Heart left ventricle (tissue), 16 donors: Measurements from ENCODE around the gene SLC7A5. TPM values are rescaled to one million over a fixed set of nuclear protein-coding genes. Genes with fewer than 3 reads are reported as not detected.

Experiments
- ATAC-seq, 4 donors: fragments of 200-7000 bp; cut with Tn5 transposase; one replicate each; pipeline ENCODE4 v1.9.1; 2020 to 2022; ENCODE audit warnings: moderate library complexity in 4 of 4, mild to moderate bottlenecking in 3 of 4, moderate number of reproducible peaks in 1 of 4
- DNase-seq, 5 donors: peaks; one replicate each; pipeline ENCODE4 v3.0.0-alpha.2; 2020
- H3K27ac ChIP-seq, 12 donors: fragments of 200-600 bp; sonication (generic) in 4 of 12; one replicate each; pipeline versions ENCODE4 v1.5.0 to v1.8.0; 2016 to 2022; ENCODE audit warnings: mild to moderate bottlenecking in 2 of 12
- H3K27me3 ChIP-seq, 9 donors: fragments of 200-600 bp; sonication (generic) in 2 of 9; one replicate each; pipeline versions ENCODE4 v1.5.1 to v1.8.0; 2016 to 2022; ENCODE audit warnings: mild to moderate bottlenecking in 3 of 9
- H3K36me3 ChIP-seq, 9 donors: fragments of 200-600 bp; sonication (generic) in 2 of 9; one replicate each; pipeline versions ENCODE4 v1.5.0 to v1.8.0; 2018 to 2022; ENCODE audit warnings: mild to moderate bottlenecking in 2 of 9
- H3K4me1 ChIP-seq, 12 donors: fragments of 200-600 bp; sonication (generic) in 4 of 12; one replicate each; pipeline versions ENCODE4 v1.5.0 to v1.8.0; 2016 to 2022; ENCODE audit warnings: mild to moderate bottlenecking in 3 of 12
- H3K4me3 ChIP-seq, 12 donors: fragments of 200-600 bp; sonication (generic) in 4 of 12; one replicate each; pipeline versions ENCODE4 v1.5.0 to v1.8.0; 2017 to 2022; ENCODE audit warnings: mild to moderate bottlenecking in 9 of 12, moderate library complexity in 4 of 12
- H3K9me3 ChIP-seq, 12 donors: fragments of 200-600 bp; sonication (generic) in 4 of 12; one replicate each; pipeline versions ENCODE4 v1.5.0 to v1.8.0; 2016 to 2022; ENCODE audit warnings: mild to moderate bottlenecking in 1 of 12
- POLR2A ChIP-seq, 2 donors: fragments of 450-650 bp; IDR thresholded peaks; one replicate each; pipeline ENCODE4 v1.6.1; 2017; ENCODE audit warnings: antibody characterized with exemption in 2 of 2, mild to moderate bottlenecking in 2 of 2, moderate library complexity in 2 of 2
- WGBS, 4 donors: extraction: QIAGEN DNeasy Blood & Tissue Kit in 2 of 4; methylation state at CpG; one replicate each; pipeline versions ENCODE4 v1.1.5 to v1.1.7; 2013 to 2018; 5-methylcytosine and 5-hydroxymethylcytosine counted together
- intact Hi-C, 10 donors: fragments of 100-400 bp; cut with DNase I; formaldehyde crosslinking; loops; one replicate each; pipeline versions ENCODE4 v1.11.1 to v1.14.2; 2022
- polyA plus RNA-seq, 2 donors: library from polyadenylated mRNA; stranded (reverse); fragments of 200-250 nt; gene quantifications; one replicate each; pipeline ENCODE4 v1.2.3, GENCODE V29; 2013
- total RNA-seq, 9 donors: library from RNA; depleted of rRNA in 2 of 9; stranded (reverse); fragments of >200 nt in 2 of 9; fragmentation: NEBNext Ultra II Directional in 3 of 9; extraction: Animal tissue kit (Norgen Biotek cat#: 25700) in 3 of 9; gene quantifications; one replicate each; pipeline versions ENCODE4 v1.1.0 to v1.2.4, GENCODE V29; 2016 to 2023
- TF ChIP-seq, protein P1 (sequence below), 12 donors: fragments of 200-600 bp; sonication (generic) in 4 of 12; IDR thresholded peaks; one replicate each; pipeline versions ENCODE4 v1.5.0 to v1.8.0; 2018 to 2022; ENCODE audit warnings: antibody characterized with exemption in 12 of 12, mild to moderate bottlenecking in 5 of 12
- donor health status: ischemic (EF 13 %, LVEDD 7.1; RV severe dilation, severe dysfunction).
- donor health status: healthy with polysubstance abuse.
- donor health status: DM: no; HTN: yes; CAD: no.
- donor health status: DM: no; HTN: no; CAD: no.
- donor health status: ischemic (EF 25% LVEDD 6.9; RV normal size, moderate dysfunction).
- donor health status: ischemic (EF 25% LVEDD 5.7; RV mildly dilated, moderate dysfunction).
- donor health status: healthy.
- donor health status: DM: yes; HTN: yes; CAD: no.
- donor health status: ischemic (EF 35%, LVEDD 5.7; RV mildly dilated, moderate dysfunction).
- donor health status: nonischemic (EF 11% LVEDD 7.7; RV severe dilation, severe dysfunction).
- donor health status: DM: yes; HTN: yes; CAD: no.
- donor health status: PGD.
- donor health status: ischemic (EF 29% LVEDD 5.4; RV normal size, mild dysfunction).
- donor health status: nonischemic (EF 23%, LVEDD 6.1; RV moderate dilation, normal function).

Gene SLC7A5
- total and polyA plus RNA-seq, 11 donors = 1.7 to 12.2 (median 3.2) TPM

DNA sequence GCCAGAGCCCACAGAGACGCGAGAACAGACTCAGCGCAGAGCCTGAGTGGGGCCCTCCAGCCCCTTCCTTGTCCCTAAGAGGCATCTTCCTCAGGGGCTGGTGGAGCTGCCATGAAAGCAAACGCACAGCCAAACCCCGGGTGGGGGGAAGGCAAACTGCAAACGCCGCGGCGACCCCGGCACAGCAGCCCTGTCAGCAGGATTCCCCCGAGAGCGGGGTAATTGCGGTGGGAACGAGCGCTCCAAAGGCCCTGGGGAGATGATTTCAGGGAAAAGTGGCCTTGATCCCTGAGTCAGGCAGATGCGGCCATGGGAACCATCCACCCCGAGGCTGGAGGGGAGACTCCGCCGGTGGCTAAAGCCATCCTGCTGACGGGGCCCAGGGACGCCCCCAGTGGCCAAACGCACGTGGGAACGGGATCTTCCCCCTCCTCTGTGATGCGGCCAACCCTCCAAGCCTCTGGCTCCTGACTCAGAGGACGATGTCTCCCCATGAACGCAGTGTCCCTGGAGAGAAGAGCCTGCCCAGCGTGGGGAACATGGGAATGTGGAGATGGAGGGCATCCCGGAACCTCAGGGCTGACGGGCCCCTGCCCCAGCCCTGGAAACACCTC lies 25.1 kb downstream of the SLC7A5 start:
- peak in 2 of 4 donors; percentile 37 to 42 for ATAC-seq
- H3K4me3 ChIP-seq = no peak overlapping the region
- peak; percentile 41 to 79 (median 71) for DNase-seq
- peaks cover 0 to 23% (median 0%) of the 10 kb centered on the region in 9 donors for H3K36me3 ChIP-seq
- peaks cover 0 to 15% (median 0%) of the 10 kb centered on the region in 12 donors for H3K4me1 ChIP-seq
- no peaks in the 10 kb centered on the region for H3K27me3 ChIP-seq
- TF ChIP-seq, protein P1, sequence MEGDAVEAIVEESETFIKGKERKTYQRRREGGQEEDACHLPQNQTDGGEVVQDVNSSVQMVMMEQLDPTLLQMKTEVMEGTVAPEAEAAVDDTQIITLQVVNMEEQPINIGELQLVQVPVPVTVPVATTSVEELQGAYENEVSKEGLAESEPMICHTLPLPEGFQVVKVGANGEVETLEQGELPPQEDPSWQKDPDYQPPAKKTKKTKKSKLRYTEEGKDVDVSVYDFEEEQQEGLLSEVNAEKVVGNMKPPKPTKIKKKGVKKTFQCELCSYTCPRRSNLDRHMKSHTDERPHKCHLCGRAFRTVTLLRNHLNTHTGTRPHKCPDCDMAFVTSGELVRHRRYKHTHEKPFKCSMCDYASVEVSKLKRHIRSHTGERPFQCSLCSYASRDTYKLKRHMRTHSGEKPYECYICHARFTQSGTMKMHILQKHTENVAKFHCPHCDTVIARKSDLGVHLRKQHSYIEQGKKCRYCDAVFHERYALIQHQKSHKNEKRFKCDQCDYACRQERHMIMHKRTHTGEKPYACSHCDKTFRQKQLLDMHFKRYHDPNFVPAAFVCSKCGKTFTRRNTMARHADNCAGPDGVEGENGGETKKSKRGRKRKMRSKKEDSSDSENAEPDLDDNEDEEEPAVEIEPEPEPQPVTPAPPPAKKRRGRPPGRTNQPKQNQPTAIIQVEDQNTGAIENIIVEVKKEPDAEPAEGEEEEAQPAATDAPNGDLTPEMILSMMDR (IDR thresholded peaks at IDR 0.05) = peak in 2 of 12 donors; percentile 4 to 17
- no peak for TF ChIP-seq POLR2A (IDR thresholded peaks at IDR 0.05)
- intact Hi-C loops = no loop called here
- H3K27ac ChIP-seq = no peak overlapping the region
- 58 to 78% (median 64%) methylated on average over 26 to 30 of the region's 30 CpGs for WGBS, 4 donors
- H3K9me3 ChIP-seq = no peaks in the 10 kb centered on the region

DNA sequence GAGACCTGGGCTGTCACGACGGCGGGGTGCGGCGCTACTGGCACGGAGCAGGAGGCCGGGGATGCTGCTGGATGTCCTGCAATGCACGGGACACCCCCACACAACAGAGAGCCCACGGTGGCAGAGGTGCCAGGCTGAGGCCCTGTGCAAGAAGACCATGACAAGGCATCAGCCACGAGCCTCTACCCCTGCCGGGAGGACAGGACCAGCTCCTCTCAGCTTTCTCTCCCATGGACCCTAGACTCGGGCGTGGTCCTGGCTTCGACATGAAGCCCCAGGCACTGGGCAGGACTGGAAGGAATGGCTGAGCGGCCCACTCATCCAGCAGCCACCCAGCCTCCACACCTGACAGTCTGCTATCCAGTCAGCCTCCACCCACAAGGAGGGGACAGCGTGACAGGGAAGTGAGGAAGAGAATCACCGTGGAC lies 25.6 kb downstream of the SLC7A5 start:
- Histone ChIP-seq H3K27me3 (no peaks in the 10 kb centered on the region), H3K4me1 (peaks cover 0 to 14% (median 0%) of the 10 kb centered on the region in 12 donors), H3K4me3 (no peak overlapping the region), H3K27ac (no peak overlapping the region), H3K36me3 (peaks cover 0 to 25% (median 0%) of the 10 kb centered on the region in 9 donors), H3K9me3 (no peaks in the 10 kb centered on the region)
- 84 to 91% (median 86%) methylated on average over 6 to 17 of the region's 17 CpGs for WGBS, 4 donors
- no peak for TF ChIP-seq POLR2A (IDR thresholded peaks at IDR 0.05)
- TF ChIP-seq, protein P1 (IDR thresholded peaks at IDR 0.05) = no peak
- ATAC-seq (no peak), DNase-seq (no peak)
- intact Hi-C loops = no loop called here

DNA sequence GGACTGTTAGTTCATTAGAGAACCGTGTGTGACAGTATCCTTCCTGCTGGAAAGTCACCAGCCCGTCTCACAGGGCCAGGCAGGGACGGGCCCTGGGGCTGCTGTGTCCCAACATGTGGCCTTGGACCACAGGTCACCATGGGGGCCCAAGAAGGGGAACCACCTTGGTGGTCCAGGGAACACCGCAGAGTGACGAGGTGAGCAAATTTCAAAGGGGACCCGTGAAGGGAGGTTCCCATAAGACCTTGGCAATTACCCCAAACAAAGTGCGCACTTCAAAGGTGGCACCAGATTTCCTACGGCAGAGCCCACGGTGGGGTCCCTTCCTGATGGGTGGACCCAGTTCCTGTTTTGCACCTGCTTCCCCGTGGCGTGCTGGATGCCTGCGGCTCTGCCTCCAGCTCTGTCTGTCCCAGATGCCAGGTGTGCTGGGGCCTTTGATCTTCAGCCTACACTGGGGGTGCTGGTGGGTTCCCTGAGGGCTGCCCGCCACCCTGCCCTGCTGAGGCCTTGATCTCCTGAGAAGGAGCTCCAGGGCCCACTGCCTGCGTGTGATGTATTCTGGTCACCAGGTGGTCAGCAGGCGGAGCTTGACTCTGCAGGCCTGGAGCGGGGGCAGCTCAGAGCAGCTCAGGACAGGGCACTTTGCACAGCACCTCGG lies 27.0 kb downstream of the SLC7A5 start:
- Histone ChIP-seq H3K4me1 (peaks cover 0 to 11% (median under 1%) of the 10 kb centered on the region in 12 donors), H3K27ac (no peak overlapping the region), H3K36me3 (peaks cover 0 to 36% (median 0%) of the 10 kb centered on the region in 9 donors), H3K9me3 (no peaks in the 10 kb centered on the region), H3K27me3 (no peaks in the 10 kb centered on the region), H3K4me3 (no peak overlapping the region)
- 79 to 83% (median 81%) methylated on average over 12 to 17 of the region's 17 CpGs for WGBS, 4 donors
- DNase-seq (no peak), ATAC-seq (no peak)
- intact Hi-C loops = no loop called here
- no peak for TF ChIP-seq POLR2A (IDR thresholded peaks at IDR 0.05)
- TF ChIP-seq, protein P1 (IDR thresholded peaks at IDR 0.05) = no peak
